ENCODE results near the gene COL27A1.

Gene COL27A1

DNA sequence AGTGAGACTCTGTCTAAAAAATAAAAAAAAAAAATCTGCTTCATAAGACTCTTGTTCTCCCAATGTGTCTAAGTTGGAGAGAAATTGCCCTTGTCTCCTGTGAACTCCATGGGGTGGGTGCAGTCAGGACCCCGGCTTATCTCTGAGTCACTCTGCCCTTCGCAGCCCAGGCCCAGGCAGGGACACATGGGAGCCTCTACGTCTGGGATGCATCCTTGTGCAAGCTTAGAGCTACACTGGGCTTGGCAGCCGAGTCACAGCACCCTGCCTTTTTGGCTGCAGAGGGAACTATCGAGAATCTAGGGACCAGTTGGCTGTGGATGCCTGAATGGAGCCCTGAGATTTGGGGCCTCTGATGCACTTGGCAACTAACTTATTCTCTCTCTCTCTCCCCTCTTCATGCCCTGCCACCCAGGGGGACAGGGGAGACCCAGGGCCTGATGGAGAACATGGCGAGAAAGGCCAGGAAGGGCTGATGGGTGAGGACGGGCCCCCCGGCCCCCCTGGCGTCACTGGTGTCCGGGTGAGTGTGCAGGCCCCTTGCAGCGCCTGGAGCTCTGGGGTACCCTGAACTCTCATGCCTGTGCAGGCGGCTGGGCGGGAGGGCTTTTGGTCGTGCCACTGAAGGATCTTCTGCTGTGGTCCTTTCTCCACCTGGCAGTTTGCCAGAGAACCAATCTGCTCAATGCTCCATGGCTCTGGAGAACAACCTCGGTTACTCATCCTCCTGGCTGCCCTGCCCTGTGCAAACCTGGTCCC, 120.1 kb downstream of the COL27A1 start:
- peak in 2 of 4 experiments; percentile 1 to 8 for DNase-seq

DNA sequence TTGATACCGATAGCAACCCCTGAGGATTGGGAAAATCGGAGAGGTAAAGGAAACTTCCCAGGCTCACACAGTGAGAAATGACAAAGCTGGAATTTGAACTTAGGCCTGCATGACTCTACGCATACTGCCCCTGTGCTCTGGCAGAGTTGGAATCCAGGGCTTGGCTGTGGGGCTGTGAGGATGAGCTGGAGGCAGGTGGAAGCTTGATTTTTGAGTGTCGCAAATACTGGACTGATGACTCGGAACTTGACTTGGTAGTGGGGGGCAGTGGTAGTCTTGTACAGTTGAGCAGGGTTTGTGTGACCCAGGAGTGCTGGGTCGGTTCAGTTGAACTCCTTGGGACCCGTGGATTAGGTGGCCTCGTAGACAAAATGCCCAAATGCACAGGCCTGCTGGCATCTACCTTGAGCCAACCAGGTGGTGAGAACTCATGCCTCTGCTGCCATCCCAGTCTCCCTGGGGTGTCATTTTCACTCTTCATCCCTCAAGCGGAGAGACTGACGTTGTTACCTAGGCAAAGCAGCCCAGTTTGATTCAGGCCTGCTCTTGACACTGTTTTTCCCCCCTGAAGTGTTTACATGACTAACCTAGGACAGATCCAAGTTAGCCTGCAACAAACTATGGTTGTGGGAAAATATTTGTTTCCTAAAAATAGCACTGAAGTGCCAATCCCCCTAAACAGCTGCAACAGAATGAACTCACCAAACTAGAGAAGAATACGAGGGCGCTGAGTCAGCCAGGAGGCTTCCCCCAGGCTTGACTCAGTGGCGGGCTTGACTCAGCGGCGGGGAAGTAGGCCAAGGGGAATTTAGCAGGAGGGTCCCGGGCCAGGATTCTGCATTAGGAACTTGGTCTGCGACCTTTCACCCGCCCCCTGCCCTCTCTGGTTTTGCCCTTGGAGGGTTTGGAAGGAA, 121.8 kb downstream of the COL27A1 start:
- DNase-seq, result peak in 1 of 4 experiments; percentile 0

DNA sequence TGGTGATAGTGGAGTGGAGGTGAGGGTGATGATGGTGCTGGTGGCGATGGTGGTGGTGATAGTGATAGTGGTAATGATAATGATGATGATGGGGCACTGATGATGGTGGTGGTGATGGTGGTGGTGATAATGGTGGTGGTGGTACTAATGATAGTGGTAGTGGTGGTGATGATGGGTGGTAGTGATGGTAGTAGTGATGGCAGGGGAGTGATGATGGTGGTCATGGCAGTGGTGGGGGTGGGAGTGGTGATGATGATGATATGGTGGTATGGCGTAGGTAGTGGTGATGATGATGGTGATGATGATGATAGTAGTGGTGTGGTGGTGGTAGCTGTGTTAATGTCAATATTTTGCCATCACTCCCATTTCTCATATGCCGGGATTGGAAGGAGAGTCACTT, 123.0 kb downstream of the COL27A1 start:
- DNase-seq, result no peak

DNA sequence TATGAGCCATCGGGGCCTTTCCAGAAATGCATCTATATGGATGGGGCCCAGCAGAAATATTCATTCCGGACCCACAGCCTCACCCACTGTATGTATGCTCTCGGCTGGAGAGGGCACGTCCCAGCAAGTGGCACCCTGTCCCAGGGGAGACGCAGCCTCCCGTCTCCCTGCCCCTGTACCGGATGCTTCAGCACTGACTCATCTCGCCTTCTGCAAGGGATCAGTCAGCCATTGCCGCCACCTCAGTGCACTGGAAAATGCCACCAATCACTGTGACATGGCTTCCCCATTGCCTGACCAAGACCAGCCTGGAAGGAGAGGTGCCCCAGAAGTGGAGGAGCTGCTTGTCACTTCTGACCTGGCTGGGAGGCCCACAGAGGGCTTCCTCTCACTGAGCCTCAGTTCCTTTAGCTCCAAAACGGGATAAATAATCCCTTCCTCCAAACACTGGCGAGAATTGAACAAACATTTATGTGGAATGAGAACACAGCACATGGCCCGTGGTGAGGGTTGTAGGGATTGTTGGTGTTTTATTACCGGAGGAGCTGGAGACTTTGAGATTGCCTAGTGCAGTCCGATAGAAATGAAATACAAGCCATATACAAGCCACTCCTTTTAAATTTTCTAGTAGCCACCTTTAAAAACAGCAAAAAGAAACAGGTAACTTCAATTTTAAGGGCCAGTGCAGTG, 123.7 kb downstream of the COL27A1 start:
- no peak for DNase-seq

DNA sequence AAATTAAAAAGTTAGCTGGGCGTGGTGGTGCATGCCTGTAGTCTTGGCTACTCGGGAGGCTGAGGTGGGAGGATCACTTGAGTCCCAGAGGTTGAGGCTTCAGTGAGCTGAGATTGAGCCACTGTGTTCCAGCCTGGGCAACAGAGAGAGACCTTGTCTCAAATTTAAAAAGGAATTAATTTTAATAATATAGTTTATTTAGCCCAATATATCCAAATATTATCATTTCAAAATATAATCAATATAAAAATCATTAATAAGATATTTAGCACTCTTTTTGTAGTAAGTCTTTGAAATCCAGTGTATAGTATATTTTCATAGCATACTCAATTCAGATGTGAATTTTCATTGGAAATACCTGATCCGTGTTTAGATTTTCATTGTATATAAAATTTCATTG, 124.4 kb downstream of the COL27A1 start:
- DNase-seq, result no peak

DNA sequence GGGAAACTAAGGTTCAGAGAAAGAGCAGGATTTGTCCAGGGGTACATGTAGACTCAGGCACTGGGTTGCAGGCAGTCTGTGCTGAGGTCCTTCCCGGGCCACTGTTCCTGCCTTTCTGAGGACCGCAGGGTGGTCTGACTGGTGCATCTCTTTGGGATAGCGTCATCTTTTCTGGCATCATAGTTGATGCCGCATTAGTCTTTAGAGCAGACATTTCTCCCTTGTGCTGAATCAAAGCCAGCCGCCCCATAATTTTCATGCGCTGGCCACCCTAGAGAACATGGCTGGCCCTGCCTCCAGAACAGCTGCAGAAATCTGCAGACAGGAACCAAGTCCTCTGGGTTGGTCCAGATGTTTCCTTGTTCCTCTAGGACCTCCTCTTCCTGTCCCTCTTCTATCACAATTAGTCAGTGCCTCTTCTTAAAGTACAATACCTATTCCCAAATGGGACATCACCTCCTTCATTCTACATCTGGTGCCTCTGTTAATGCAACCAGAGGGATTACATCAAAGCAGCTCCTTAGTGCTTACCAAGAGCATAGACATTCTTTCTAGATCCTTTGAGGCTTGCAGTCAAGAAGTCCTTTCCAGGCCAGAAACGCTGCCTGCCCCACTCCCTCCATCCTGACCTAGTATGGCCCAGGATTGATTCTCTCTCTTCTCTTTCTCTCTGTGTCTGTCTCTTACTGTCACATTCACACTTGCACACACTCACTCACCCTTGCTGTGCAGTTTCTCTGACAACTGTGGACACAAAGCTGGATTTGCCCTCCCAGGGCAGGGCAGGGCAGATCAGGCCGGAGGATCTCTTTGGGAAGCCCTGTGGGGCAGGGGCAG, 125.5 kb downstream of the COL27A1 start:
- DNase-seq, result no peak

DNA sequence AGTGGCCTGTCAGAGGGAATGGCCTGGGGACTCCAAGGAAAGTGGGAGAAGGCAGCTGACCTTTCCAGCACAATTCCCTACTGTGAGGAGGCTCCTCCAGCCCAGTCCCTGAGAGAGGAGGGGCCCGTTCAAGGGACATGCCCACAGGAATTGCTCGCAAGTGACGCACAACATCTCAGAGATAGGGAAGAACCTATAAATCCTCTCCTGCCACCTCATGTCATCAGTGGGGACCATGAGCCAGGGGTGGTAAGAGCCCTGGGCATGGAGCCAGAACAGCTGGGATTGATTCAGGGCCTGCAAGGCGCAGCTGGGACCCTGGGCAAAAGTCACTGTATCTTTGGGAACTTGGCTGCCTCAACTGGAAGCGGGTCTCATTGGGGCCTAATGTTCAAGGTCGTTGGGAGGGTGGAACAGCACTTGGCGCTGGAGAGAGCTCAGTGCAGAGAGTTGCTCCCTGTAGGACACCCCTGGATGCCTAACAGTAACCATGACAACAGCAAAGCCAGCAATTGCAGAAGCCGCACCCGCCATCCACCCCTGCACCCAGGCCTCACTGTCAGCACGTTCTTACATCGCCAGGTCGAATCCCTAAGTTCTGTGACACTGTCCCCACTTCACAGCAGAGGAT, 126.3 kb downstream of the COL27A1 start:
- DNase-seq, result no peak

DNA sequence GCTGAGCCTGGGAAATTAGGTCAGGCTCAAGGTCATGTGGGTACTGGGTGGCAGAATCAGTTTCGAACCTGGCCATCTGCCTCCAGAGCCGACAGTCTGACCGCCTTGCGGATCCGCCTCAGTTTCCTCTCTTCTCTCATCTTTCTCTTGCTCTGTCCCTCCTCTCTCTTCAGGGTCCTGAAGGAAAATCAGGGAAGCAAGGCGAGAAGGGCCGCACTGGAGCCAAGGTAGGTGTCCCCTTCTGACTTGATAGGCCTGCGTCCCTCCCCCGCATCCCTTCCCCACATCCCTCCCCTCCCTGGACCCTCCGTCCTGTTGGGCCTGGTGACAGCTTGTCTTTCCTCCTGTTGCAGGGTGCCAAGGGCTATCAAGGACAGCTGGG, 126.8 kb downstream of the COL27A1 start:
- no peak for DNase-seq

DNA sequence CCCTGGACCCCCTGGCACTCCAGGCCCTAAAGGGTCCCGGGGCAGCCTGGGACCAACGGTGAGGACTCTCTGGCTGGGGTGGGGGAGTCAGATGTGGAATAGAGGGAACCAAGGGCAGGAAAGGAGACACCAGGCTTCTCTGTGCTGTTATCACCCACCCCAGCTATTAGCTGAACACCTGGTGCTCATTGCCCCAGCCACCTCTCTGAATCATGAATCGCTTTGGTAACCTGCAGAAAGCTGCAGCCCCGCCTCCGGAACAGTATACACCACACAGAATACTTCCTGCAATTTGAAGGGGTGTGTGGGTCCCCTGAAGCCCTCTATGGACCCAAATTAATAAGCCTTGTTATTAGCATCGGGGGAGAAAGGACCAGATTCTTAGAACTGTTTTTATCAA, 127.2 kb downstream of the COL27A1 start:
- no peak for DNase-seq

DNA sequence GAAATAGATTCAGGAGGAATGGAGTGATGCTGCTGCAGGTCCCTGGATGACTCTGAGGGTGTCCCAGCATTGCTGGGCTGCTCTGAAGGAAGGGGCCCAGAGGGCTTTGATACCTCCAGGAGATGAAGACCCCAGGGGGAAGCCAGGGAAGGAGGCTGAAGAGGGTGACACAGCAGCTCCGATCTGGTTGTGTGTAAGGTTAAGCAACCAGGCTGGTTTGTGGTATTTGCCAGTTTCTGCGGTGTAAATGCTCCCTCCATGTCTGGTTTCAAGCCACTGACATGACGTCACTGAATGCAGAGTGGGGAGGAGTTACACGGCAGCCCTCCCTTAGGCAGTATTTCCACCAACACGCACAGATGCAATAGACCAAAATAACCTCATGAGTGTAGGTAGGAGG, 127.6 kb downstream of the COL27A1 start:
- DNase-seq, result peak; percentile 22 to 48 (median 37)

DNA sequence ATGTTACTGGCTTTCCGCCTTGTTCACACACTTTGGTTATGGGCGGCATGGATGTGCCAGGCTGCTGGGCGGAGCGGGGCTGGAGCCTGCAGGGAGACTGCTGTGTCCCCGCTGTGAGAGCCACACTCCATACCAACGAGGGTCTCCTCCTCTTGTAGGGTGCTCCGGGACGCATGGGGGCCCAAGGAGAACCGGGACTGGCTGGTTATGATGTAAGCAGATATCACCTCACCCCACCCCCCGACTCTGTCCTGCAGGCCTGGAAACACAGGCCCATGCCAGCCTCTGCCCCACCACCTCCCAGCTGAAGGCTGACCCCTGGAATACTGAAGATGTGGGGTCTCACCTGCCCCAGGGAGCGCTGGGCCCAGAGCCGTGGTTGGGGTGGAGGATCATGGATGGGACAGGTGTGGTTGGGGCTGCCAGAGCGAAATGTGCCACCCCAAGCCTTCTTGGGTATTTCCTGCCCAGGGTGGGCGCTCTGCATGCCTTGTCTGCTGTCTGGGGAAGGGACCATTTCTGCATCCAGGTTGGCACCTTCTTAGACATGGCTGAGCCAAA, 128.3 kb downstream of the COL27A1 start:
- no peak for DNase-seq

DNA sequence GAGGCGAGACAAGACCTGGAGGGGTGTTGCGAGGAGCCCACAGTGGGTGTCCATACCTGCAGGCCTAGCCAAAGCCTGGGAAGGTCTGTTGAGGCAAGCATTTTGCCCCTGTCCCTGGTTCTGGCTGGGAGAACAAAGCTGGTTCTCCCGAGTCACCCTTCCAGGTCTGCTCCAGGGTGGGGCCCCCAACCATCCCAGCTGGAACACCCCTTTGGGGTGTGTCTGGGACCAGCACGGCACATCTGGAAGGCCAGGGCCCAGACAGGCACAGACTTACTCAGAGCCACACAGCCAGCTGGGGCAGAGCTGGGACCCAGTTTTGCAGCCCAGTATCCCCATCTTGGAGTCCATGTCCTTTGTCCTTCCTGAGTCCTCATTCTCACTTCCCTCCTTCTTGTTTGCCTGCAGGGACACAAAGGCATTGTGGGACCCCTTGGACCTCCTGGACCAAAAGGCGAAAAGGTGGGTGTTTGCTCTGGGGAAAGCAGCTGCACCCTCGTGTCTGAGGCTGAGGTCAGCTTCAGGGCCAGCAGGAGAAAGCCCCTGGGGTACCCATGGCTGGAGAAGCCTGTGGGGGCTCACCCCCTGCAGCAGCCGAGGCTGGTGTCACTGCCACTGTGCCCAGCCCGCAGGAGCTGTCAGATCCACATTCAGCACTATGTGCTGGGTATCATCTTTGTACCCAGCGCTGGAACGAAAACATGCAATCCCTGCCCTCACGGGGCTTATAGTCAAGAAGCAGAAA, 129.2 kb downstream of the COL27A1 start:
- DNase-seq, result no peak

DNA sequence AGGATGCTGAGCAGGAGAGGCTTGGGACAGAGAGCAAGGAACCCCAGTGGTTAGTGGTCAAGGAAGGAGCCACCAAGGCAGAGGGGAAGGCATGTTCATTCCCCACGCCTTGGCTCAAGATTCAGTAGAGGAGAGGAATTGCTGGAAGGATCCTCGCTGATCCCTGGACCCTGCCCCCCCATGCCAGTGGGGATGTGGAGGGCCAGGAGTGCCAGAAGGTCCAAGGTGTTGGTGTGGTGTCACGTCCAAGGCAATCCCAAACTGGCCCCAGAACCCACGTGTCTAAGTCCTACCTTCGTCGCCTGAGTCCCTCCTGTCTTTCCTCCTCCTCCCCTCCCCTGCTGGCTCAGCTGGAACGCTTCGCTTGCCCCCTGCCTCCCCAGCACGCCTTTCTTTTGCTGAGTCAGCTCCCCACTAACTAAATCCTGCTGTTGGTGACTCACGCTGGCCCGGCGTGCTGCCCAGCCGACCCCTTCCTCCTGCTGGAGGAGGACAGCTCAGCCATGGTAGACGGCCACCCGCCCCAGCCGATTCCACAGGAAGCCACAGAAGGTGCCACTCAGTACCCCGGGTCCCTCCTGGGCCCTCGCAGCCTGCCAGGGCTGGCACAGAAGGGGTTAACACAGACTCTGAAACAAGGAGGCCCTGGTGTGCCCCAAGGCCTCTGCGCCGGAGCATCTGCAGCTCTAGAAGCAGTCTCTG, 130.0 kb downstream of the COL27A1 start:
- peak; percentile 23 to 58 (median 34) for DNase-seq

DNA sequence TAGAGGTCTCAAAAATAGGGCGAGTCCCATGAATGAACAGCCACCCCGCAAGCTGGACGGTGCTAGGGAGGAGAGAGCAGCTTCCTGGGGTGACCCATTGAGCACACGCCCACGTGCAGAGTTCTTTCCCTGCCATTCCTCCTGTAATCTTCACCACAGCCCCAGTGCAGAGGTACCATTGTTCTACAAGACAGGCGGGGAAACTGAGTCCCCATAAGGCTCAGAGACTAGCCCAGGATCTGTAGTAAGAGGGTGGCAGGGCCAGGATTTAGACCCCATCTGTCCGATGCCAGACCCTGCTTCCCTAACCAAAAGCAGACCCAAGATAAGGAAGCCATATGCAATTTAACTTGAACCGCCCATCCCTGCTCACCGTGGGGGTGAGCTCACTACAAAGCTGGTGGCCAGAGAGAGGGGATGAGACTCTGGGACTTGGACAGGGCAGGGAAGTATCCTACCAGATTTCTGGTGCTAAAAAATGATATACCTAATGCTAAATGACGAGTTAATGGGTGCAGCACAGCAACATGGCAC, 130.9 kb downstream of the COL27A1 start:
- no peak for DNase-seq

DNA sequence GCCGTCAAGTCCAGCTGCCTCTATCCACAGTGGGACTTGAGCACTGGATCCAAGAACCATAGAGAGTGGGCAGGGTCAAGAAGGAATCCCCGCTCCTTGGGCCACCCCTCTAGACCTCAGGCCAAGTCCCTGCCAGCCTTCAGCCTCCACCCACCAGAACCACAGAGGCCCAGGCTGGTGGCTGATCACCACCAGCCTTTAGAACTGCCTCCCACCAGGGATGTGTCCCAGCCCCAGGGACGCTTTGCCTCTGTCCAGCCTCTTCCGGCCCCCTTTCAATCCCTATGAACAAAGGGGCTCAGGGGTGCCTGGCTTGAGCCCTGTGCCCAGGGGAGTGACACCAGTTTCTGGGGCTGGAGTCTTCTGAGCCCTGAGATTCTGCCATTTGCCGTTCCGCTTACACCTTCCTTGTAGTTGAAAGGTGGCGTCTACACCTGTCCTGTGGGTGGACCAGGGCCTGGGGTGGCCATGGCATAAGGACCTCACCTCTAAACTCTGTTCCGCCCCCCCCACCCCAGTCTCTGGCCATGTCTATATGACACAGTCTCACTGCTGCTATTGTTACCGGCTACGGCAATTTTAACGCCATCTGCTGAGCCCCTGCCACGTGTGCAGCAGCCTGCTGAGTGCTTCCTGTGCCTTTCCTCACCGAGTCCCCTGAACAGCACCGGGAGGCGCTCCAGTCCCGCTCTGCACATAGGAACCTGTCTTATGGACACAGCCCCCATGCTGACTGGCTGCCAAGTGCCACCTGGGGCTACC, 131.8 kb downstream of the COL27A1 start:
- DNase-seq, result no peak

DNA sequence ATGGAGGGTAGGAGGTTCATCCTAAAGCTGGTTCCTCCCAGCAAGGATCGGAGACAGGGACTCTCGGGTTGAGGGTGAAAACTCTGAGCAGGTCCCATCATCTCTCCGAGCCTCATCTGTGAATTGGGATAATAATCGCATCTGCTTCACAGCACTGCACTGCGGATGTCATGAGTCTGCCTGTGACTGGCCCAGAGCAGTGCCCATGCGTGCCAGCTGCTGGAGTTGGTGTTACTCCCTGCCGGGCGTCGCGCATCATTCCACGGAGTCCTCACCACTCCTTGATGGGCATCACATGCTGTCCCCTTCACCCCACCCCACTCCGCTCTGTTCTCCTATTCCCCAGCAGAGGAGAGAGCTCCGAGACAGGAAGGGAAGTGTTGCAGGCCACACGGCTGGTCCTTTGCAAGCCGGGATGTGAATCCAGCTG, 132.4 kb downstream of the COL27A1 start:
- no peak for DNase-seq

DNA sequence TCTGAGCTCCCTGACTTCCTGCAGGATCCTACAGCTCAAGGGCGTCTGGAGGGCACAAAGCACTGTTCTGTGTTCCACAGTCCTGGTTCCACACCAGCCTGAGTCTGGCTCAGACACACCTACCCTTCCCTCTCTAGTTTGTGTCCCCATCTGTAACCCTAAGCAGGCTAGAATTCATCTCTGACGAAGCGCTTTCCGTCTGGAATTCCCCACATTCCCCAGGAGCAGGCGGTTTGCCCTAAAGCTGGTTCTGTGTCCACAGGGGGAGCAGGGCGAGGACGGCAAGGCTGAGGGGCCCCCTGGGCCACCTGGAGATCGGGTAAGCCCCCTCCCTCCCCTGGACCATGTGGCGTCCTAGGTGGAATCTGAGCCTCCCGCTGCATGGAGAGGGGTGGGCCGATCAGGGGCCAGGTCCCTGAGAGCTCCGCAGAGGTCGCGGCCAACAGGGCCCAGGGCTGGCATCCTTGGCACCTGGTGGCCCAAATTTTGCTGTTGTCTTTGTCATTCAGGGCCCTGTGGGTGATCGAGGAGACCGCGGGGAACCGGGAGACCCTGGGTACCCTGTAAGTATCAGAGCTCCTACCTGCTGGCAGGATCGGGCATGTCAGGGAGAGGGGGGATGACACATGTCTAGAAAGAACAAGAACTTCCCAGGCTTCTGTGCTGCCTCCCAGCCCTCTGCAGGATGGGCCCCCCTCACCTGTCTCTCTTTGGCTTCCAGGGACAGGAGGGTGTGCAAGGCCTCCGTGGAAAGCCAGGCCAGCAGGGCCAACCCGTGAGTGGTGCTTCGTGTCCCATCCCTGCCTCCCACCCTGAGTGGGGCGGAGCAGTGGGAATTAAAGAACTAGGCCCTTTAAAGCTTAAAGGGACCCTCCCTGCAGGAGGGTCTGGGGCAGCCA, 133.1 kb downstream of the COL27A1 start:
- no peak for DNase-seq

DNA sequence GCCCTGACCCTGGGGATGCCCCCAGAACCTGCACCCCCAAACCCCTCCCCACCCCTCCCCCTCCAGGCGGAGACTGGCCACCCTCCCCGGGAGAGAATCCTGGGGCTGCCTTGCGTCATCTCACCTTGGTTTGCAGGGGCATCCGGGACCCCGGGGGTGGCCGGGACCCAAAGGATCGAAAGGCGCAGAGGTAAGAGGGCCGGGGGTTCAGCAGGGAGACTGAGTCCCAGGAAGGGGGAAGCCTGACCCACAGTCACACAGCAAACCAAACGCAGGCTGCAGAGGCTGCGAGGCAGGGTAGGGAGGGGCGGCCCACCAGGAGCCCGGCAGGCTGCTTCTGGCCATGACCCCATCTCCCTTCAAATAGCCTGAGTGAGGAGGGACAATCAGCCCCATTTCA, 133.8 kb downstream of the COL27A1 start:
- DNase-seq, result no peak
